Activated CD8-positive, alpha-beta memory T cell treated with anti-CD3 and anti-CD28 coated beads for 24 hours (primary cell): Measurements from ENCODE around the gene PNLIP.

Experiments
- DNase-seq: peaks from one replicate; pipeline ENCODE4 v3.0.0-alpha.2; 2020

PNLIP gene

DNA sequence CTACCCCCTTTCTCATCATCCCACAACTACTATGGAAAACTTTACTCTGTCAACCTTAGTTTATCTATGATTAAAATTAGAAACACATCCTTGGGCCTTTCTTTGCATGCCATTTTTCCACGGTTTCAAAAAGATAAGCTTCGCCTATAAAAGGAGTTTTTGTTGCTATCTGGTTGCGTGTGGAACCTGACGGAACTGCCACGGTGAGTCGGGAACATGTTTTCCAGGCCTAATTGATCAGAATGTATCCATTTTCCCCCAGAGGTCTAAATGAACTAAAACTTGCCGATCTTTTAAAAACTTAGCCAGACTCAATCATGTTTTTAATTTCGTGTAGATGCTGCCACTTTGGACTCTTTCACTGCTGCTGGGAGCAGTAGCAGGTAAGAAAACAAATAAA lies at the start of gene PNLIP:
Gene PNLIP, plus strand, starts transcription at position 176 of the 400 bp plus-strand sequence. Its CDS starts 162 bp downstream, at position 338.
- no peak for DNase-seq

DNA sequence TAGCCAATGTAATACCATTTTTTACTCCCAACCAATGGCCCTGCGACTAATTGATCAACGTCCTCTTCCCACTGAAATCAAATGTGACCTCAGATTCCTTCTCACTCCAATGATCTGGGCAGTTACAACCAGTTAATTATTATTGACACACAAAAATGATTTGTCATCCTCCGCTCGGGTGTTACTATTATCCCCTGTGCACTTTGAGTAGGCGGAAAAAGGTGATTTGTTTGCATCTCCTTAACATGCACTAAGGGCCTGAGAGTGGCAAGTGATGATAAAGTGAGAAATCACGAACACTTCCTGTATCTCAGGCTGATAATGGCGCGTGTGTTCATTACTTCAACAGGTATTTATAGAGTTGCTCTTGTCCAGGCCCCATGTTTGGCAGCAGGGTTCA lies 40.9 kb upstream of the PNLIP start:
- DNase-seq, result no peak

GRCh38 chr10:116510565-116510964 lies 35.2 kb upstream of the PNLIP start:
- DNase-seq, result no peak

DNA sequence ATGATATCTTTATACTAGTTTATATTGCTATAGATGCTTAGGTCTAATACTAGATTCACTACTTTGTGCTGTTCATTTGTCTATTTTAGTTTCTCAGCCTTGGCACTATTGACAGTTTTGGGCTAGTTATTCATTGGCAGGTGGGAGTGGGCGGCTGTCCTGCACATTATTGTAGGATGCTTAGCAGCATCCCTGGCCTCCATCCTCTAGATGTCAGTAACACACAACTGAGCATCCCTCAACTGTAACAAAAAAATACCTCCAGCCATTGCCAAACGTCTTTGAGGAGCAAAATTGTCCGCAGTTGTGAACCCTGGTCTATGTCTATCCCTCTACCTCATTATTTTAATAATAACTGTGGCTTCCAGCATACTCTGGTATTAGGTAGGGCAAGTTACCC lies 34.4 kb upstream of the PNLIP start:
- DNase-seq, result no peak

- DNase-seq, result no peak
Measured at GRCh38 chr10:116521424-116522290, 24.1 kb upstream of the PNLIP start.

DNA sequence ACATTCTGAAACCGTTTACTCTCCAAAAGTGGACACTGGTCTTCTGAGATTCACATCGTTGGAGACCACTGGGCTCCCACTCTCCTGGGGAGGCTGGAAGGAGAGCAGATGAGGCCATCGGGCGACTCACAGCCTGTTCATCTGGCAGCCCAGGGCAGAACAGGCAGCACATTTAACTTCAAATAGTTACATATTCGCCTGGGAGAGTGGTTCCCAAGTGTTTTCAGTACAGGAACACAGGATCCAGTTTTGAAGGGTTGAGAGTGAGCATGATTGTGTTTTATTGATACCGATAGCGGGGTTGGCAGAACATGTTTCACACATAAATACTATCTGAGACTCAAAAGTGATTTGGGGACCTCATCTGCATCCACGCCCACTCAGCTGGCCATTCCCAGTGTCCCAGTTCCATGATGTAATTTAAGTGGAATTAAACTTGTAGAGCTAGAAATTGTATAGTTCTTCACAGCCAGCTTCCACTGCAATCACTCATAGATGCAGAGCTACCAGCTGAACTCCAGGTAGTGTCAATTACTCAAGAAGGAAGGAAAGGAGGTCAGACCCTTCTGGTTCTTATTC lies 22.8 kb upstream of the PNLIP start:
- no peak for DNase-seq

- no peak for DNase-seq
Measured at GRCh38 chr10:116524736-116525135, 21.0 kb upstream of the PNLIP start.

DNA sequence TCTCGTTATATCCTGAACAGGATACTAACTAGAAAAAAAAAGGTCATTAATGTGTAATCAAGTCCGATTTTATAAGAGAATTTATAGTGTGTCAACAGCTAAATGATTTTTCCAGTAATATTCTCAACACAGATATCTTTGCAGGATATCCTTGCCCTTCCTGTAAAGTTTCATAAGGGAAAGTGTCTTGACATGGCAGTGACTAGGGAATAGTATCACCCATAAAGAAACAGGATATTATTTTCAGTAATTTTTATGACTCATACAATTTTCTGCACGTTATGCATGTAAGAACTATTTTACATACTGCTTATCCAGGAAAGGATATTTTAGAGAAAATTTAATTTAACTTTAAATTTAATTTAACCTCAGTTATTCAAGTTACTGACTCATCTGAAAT lies 19.5 kb upstream of the PNLIP start:
- no peak for DNase-seq

GRCh38 chr10:116536810-116537209 lies 8.9 kb upstream of the PNLIP start:
- no peak for DNase-seq

DNA sequence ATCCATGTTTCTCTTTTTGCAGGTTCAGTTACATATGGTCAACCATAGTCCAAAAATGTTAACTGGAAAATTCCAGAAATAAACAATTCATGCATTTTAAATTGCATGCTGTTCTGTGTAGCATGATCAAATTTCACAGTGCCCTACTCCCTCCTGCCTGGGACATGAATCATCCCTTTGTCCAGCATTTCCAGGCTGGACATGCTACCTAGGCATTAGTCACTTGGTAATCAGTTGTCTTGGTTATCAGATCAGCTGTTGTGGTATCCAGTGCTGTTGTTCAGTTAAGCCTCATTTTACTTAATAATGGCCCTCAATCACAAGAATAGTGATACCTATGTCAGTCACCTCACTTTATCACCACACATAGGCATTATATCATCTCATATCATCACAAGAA lies 7.3 kb upstream of the PNLIP start:
- no peak for DNase-seq

DNA sequence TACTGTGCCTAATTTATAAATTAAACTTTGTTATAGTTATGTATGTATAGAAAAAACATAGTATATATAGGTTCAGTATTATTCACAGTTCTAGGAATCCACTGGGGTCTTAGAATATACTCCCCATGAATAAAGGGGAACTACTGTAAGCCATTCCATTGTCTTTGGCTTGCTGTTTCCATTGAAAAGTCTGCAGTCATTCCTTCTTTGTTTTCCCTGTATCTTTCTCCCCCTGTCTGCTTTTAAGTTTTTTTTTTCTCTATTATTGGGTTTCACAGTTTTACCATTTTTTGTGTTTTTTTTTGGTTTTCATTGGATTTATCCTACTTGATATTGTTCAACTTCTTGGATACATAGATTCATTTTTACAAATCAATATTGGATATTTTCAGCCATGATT lies 6.7 kb upstream of the PNLIP start:
- no peak for DNase-seq

DNA sequence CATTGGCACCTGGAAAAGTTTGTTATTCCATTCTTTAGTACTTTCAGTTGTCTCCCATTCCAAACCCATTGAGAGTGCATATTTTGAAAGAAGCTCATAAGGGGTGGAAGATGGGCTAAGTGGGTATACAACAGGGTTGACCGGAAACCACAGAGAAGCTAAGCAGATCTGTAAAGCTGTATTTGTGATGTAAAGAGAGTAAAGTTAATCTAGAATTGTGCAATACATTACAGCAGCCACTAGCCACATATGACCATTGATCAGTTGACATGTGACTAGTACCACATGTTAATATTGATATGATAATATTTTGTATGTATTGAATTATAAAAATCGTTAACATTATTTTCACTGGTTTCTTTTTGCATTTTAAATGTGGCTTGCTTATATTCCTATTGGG lies 4.9 kb upstream of the PNLIP start:
- DNase-seq, result no peak

GRCh38 chr10:116542007-116542677 lies 3.6 kb upstream of the PNLIP start:
- DNase-seq, result no peak

GRCh38 chr10:116545122-116545521 lies 609 bp upstream of the PNLIP start:
- no peak for DNase-seq

GRCh38 chr10:116548301-116548700 lies 2.6 kb downstream of the PNLIP start:
- no peak for DNase-seq

GRCh38 chr10:116553378-116553980 lies 7.7 kb downstream of the PNLIP start:
- DNase-seq, result no peak

DNA sequence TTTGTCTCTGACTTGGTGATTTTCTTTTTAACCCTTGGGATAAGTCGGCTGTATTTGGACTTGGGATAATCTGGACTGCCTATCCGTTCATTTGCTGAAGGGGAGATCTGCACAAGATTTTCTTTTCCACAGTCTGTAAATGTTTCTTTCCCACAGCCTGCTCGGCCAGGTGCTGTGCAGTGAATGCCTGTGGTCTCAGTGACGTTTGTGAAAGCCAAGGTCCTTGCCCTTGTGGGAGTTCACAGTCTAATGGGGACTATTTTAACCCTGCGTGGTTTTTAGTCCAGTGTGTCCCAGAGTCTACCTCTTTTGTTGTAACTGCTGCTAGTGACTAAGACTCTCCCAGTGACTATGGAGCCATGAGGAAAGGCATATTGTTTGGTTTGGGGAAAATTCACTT lies 8.9 kb downstream of the PNLIP start:
- no peak for DNase-seq

GRCh38 chr10:116555880-116556279 lies 10.1 kb downstream of the PNLIP start:
- DNase-seq, result no peak

GRCh38 chr10:116557305-116557880 lies 11.7 kb downstream of the PNLIP start:
- no peak for DNase-seq

- no peak for DNase-seq
Measured at GRCh38 chr10:116565534-116565933, 19.8 kb downstream of the PNLIP start.

DNA sequence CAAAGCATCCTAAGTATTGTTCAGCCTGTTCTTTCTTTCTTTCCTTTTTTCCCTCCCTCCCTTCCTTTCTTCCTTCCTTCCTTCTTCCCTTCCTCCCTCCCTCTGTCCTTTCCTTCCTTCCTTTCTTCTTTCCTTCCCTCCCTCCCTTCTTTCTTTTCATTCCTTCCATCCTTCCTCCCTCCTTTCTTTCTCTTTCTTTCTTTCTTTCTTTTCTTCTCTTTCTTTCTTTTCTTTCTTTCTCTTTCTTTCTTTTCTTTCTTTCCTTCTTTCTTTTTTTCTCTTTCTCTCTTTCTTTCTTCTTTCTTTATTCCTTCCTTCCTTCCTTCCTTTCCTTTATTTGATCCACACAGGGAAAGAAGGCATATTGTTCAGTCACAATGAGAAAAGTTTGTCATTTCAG lies 21.2 kb downstream of the PNLIP start:
- no peak for DNase-seq

- no peak for DNase-seq
Measured at GRCh38 chr10:116567335-116567734, 21.6 kb downstream of the PNLIP start.

DNA sequence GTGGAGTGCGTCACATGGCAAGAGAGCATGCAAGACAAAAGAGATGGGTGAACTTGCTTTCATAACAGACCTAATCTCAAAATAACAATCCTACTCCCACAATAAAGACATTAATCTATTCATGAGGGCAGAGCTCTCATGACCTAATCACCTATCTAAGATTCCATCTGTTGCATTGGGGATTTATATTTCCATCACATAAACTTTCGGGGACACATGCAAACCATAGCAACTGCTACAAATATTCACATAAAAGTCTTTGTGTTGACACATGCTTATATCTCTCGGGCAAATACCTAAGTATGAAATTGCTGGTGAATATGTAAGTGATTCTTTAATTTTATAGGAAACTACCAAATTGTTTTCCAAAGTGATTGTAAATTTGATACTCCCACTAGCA lies 29.1 kb downstream of the PNLIP start:
- no peak for DNase-seq
